Mucosa of stomach (tissue), 1 donor: ENCODE measurements around the gene KCTD7.
A peak's percentile ranks its signal among the peaks of the same experiment; 100 is the strongest.
"Not testable (repeated sequence)": the region's sequence is repeated elsewhere in the genome, so short reads cannot be mapped to it uniquely, and the experiment has no call there.

Experiments used
- H3K27me3 ChIP-seq: one replicate; pipeline ENCODE4 v1.7.0; 2013; ENCODE audit warnings: mild to moderate bottlenecking, low read length; ENCODE audit not compliant: control insufficient read depth, insufficient read depth
- H3K36me3 ChIP-seq: one replicate; pipeline ENCODE4 v1.7.0; 2013; ENCODE audit warnings: low read length; ENCODE audit not compliant: control insufficient read depth, insufficient read depth
- H3K4me1 ChIP-seq: one replicate; pipeline ENCODE4 v1.7.0; 2013; ENCODE audit warnings: mild to moderate bottlenecking, low read length; ENCODE audit not compliant: control insufficient read depth, insufficient read depth
- H3K4me3 ChIP-seq: one replicate; pipeline ENCODE4 v1.7.0; 2013; ENCODE audit warnings: low read length
- H3K9ac ChIP-seq: one replicate; pipeline ENCODE4 v1.7.0; 2013; ENCODE audit warnings: mild to moderate bottlenecking, low read length, moderate library complexity
- H3K9me3 ChIP-seq: one replicate; pipeline ENCODE4 v1.7.0; 2013; ENCODE audit warnings: mild to moderate bottlenecking, low read length, moderate library complexity; ENCODE audit not compliant: control insufficient read depth
- donor health status: Pancreatic carcinoma.

The KCTD7 gene

DNA sequence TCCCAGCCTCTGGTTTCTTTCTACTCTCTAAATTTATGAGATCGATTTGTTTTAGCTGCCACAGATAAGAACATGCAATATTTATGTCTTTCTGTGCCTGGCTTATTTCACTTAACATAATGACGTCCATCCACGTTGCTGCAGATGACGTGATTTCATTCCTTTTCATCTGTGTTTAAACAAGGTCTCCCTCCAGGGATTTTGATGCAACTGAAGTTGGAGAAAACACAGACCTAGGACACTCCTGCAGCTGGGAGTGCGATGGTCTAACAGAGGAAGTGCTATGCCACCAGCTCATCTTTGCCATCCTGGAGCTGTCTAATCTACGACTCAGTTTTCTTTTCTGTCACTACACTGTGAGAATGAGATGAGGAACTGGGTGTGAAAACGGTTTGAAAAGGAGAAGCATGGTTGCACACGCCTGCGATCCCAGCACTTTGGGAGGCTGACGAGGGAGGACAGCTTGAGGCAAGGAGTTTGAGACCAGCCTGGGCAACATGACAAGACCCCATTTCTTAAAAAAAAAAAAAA is 1.5 kb upstream of the KCTD7 start:
- Histone ChIP-seq H3K36me3 (no peaks in the 10 kb centered on the region), H3K27me3 (no peaks in the 10 kb centered on the region), H3K9ac (no peak overlapping the region), H3K4me3 (no peak overlapping the region), H3K4me1 (peaks cover 8% of the 10 kb centered on the region), H3K9me3 (no peaks in the 10 kb centered on the region)

DNA sequence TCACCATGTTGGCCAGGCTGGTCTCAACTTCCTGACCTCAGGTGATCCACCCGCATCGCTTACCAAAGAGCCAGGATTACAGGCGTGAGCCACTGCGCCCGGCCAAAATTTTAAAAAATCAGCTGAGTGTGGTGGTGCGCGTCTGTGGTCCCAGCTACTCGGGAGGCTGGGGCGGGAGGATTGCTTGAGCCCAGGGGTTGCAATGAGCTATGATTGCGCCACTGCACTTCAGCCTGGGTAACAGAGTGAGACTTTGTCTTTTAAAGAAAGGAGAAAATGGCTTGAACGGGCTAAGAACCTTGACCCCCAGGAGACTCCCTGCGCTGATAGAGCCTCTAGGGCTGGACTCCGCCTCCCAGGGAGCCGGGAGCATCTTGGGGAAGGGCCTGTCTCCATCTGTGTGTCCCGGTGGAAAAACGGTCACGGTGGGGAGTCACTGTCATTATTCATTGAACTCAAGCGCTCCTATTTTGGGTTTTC is 760 bp upstream of the KCTD7 start:
- peak overlapping the region; percentile 90 for H3K9ac ChIP-seq
- H3K4me3 ChIP-seq = peak overlapping the region; percentile 86
- H3K4me1 ChIP-seq = peaks cover 8% of the 10 kb centered on the region
- no peaks in the 10 kb centered on the region for H3K27me3 ChIP-seq
- H3K36me3 ChIP-seq = no peaks in the 10 kb centered on the region
- no peaks in the 10 kb centered on the region for H3K9me3 ChIP-seq

DNA sequence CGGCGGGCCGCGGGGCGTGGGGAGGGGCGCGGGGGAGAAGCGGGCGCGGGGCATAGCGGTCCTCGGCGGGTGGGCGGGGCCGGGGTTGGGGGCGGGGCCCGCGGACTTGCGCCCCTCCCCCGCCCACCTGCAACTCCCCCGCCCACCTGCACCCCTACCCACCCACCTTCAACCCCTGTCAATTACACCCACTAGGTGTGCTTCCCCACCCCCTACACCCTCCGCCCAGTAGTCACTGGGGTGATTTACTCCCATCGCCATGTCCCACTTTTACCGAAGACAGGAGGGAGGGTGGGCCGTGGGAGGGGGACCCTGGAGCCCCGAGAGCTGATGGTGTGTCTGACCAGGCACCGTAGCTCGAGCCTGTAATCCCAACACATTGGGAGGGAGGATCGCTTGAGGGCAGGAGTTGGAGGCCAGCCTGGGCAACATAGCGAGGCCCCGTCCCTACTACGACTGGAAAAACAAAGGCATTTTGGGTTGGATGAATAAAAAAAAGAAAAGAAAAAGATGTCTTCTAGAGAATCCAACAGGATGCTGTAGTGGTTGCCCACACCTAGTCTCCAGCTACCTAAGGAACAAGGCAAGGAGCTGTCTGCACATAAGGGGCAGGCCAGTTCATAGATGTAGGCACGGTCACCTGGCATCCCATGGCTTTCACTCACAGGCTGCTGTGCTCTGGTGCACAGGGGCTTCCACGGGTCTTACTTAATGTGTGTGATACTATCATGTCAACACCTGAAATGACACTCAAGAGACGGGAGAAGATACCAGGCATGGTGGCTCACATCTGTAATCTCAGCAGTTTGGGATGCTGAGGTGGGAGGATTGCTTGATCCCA is 761 bp downstream of the KCTD7 start:
- Histone ChIP-seq H3K9ac (peak overlapping the region; percentile 43), H3K36me3 (no peaks in the 10 kb centered on the region), H3K27me3 (no peaks in the 10 kb centered on the region), H3K4me3 (no peak overlapping the region), H3K4me1 (peaks cover 8% of the 10 kb centered on the region), H3K9me3 (no peaks in the 10 kb centered on the region)

DNA sequence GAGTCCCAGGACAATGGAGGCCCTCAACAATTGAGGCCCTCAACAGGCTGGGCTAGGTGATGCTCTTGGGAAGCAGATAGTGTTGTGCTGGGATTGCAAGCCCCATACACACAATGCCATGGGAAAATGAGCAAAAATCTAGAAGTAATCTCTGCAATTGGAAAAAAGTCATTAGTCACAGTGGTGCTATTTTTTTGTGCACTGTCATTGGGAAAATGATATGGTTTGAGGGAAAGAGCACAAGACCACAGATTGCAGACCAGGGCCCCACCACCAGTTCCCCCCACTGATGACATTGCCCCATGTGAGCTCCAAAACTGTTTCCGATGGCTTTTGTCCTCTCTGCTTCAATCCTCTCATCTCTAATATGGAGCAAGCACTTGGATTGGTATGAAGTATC is 1.9 kb downstream of the KCTD7 start:
- H3K9ac ChIP-seq = no peak overlapping the region
- peaks cover 8% of the 10 kb centered on the region for H3K4me1 ChIP-seq
- no peak overlapping the region for H3K4me3 ChIP-seq
- no peaks in the 10 kb centered on the region for H3K36me3 ChIP-seq
- H3K27me3 ChIP-seq = no peaks in the 10 kb centered on the region
- no peaks in the 10 kb centered on the region for H3K9me3 ChIP-seq

DNA sequence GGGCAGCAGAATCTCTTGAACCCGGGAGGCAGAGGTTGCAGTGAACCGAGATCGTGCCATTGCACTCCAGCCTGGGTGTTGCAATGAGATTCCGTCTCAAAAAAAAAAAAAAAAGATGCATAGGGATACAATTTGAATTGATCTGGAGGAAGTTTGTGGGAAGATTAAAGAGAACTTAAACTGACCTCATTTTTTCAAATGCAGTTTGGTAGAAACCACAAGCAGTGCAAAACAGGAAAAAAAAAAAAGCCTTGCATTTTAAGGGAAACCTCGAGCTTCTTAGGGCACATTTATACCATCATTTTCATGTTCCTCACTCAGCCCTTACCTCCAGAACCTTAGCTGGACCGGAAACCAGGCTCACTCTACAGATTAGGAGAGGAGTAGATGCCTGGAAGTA is 2.8 kb downstream of the KCTD7 start:
- H3K4me3 ChIP-seq = no peak overlapping the region
- no peaks in the 10 kb centered on the region for H3K27me3 ChIP-seq
- no peaks in the 10 kb centered on the region for H3K36me3 ChIP-seq
- H3K4me1 ChIP-seq = peaks cover 8% of the 10 kb centered on the region
- no peaks in the 10 kb centered on the region for H3K9me3 ChIP-seq
- no peak overlapping the region for H3K9ac ChIP-seq

DNA sequence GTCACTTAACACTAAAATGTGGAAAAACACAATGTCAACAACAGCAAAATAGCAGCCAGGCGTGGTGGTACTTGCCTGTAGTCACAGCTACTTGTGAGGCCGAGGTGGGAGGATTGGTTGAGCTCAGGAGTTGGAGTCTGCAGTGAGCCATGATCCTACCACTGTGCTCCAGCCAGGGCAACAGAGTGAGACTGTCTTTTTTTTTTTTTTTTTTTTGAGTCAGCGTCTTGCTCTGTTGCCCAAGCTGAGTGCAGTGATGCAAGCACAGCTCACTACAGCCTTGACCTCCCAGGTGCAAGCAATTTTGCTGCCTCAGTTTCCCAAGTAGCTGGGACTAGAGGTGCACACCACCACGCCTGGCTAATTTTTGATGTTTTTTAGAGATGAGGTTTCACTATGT is 6.1 kb downstream of the KCTD7 start:
- Histone ChIP-seq H3K36me3 (peaks cover 6% of the 10 kb centered on the region), H3K9ac (no peak overlapping the region), H3K9me3 (no peaks in the 10 kb centered on the region), H3K4me3 (no peak overlapping the region), H3K27me3 (no peaks in the 10 kb centered on the region), H3K4me1 (peaks cover 2% of the 10 kb centered on the region)

DNA sequence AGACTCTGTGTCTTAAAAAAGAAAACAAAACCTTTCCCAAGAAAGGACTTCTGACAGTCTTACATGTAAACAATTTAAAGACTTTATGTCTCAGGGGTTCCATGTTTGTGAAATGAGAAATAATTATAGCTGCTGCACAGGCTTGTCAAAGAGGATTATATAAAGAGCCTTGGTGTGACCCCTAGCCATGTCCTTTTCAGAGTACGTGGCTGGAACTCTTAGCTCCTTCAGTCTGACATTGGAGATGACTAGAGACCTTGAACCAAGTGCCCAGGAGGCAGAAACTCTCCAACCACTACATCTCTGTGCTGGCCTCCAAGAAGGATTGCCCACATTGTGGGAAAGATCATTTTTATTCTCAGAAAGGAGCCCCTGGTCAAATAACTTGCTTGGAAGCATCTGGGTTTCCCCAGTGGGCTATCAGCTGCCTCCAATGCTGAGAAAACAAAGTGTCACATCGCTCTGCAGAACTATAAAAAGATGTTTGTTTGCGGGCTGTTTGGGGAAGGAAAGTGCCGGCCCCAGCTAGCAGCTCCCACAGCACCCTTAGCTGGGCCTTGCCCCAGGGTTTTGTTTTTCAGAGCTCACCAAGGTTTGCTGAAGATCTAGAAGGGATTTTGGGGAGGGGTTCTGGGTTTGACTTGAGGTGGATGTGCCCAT is 6.8 kb downstream of the KCTD7 start:
- H3K27me3 ChIP-seq, H3K36me3 ChIP-seq, H3K9ac ChIP-seq, H3K9me3 ChIP-seq, H3K4me3 ChIP-seq, H3K4me1 ChIP-seq: not testable (repeated sequence)

DNA sequence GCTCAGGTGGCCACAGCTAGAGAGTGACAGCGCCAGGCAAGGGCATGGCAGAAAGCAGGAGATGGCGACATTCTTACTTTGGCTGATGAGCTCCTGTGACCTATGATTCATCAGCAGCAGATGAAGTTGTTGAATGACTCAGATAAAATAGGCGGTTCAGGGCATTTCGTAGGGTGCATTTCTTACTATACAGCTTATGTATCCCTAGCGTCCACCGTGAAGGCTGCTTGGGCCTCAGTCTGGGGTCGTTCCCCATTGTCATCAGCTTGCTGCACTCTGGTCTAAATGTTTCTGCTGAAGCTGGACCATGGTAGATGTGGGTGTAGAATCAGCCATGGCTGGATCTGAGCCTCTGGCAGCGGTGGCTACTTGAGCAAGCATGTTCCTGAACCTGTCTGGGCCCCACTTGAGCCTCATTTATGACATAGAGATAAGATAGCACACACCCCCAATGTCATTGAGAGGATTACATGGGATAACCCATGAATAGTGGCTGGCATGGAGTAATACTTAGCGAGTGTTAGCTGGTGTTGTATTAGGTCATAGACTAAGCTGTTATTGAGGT is 7.4 kb downstream of the KCTD7 start:
- H3K9ac ChIP-seq, H3K36me3 ChIP-seq, H3K27me3 ChIP-seq, H3K4me3 ChIP-seq, H3K4me1 ChIP-seq, H3K9me3 ChIP-seq: not testable (repeated sequence)

DNA sequence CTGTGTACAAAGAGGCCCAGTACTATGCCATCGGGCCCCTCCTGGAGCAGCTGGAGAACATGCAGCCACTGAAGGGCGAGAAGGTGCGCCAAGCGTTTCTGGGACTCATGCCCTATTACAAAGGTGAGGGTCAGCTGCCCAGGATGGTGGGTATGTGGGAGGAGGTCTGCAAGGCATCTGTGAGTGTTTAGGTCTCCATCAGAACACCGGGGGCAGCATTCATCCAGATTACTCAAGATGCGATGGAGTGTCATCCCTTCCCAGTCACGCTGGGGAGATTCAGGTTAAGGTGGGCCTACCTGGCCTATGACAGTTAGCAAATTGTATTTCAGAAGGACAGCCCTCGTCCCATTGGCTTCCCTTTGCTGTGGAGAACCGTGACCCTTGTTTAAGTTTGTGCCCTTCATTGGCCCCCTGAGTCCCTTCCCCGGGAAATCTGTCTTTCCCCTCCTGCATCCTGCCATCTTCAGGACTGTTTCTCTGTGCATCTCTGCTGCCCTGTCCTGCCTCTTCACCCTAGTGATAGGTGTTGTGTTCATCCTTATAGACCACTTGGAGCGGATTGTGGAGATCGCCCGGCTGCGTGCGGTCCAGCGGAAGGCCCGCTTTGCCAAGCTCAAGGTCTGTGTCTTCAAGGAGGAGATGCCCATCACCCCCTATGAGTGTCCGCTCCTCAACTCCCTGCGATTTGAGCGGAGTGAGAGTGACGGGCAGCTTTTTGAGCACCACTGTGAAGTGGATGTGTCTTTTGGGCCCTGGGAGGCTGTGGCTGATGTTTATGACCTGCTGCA is 9.8 kb downstream of the KCTD7 start:
- H3K4me3 ChIP-seq = no peak overlapping the region
- H3K36me3 ChIP-seq = peaks cover 6% of the 10 kb centered on the region
- no peaks in the 10 kb centered on the region for H3K9me3 ChIP-seq
- peaks cover 6% of the 10 kb centered on the region for H3K4me1 ChIP-seq
- no peaks in the 10 kb centered on the region for H3K27me3 ChIP-seq
- H3K9ac ChIP-seq = no peak overlapping the region

DNA sequence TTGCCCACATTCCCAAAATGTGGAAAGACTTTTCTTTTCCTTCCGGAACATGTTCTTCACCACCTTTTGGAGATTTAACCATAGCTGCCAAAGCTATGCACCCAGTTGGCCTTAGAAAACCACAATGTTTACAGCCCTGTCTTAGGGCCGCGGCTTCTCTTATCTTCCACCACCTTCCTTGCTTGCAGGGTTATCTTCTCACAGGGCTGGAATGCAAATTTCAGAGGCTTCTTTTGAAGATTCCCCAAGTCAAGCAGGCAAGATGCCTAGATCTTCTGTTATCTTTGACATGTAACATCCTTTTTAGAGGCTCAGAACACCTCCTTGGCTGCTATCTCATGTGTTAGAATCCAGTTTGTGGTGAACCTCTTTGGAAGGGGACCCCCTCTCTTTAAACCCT is 11.1 kb downstream of the KCTD7 start:
- H3K27me3 ChIP-seq = no peaks in the 10 kb centered on the region
- peaks cover 6% of the 10 kb centered on the region for H3K36me3 ChIP-seq

DNA sequence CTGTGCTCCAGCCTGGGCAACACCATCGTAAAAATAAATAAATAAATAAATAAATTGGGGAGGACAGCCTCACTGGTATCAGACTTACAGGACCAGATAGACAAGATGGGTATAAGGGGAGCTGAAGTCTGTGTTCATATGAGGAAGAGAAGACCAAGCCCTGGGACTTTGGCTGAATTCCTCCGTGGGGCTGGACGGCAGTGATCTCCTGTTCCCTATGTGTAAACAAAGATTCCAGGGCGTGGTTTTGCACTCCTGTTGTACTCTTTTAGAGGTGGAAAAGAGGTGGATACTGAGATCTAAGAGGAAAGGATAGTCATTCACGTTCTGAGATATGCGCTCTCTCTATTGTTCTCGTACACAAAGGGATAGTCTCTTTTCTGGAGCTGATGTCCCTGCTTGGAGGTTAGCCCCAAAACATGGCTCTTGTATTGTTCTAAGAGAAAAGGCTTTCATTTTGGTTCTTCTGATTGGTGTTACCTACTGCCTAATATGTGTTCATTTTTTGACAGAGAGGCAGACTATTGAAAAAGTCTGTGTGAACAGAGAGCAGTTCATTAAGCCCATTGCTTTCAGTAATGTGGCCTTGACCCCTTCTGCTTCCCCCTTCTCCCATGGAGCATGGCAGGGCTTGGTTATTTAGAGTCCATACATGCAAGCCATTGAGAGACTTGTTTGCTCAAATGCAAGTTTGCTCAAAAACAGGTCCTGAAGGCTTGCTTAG is 12.3 kb downstream of the KCTD7 start:
- peaks cover 6% of the 10 kb centered on the region for H3K36me3 ChIP-seq
- no peak overlapping the region for H3K4me3 ChIP-seq
- H3K27me3 ChIP-seq = no peaks in the 10 kb centered on the region
- H3K4me1 ChIP-seq = peaks cover 6% of the 10 kb centered on the region
- H3K9ac ChIP-seq = no peak overlapping the region
- no peaks in the 10 kb centered on the region for H3K9me3 ChIP-seq

More for the DNA sequence above, 11.1 kb downstream of the KCTD7 start:
- Histone ChIP-seq H3K9ac (no peak overlapping the region), H3K4me1 (peaks cover 6% of the 10 kb centered on the region), H3K9me3 (no peaks in the 10 kb centered on the region), H3K4me3 (no peak overlapping the region)
